GM23338 (cell line): ENCODE measurements around the gene FHIT. TPM values are rescaled to one million over a fixed set of nuclear protein-coding genes. Genes with fewer than 3 reads are reported as not detected.

Experiments
- ATAC-seq: fragments of 200-7000 bp; cut with Tn5 transposase; 3 replicates; pipeline ENCODE4 v1.9.1; 2020
- DNase-seq: peaks from one replicate; pipeline ENCODE4 v3.0.0-alpha.2; 2015; ENCODE audit warnings: low spot score
- H2AFZ ChIP-seq: fragments of 200-600 bp; sonication (generic); 2 replicates; pipeline ENCODE4 v1.8.0; 2016; ENCODE audit warnings: antibody characterized with exemption, mild to moderate bottlenecking, moderate library complexity
- H3F3A ChIP-seq: fragments of 200-600 bp; sonication (generic); replicated peaks from 2 replicates; pipeline ENCODE4 v1.8.0; 2017; ENCODE audit warnings: antibody characterized with exemption, mixed run types, low read depth
- H3K27ac ChIP-seq: fragments of 200-600 bp; sonication (generic); 2 replicates; pipeline ENCODE4 v1.6.1; 2016; ENCODE audit warnings: low read depth
- H3K27me3 ChIP-seq: fragments of 200-600 bp; sonication (generic); 2 replicates; pipeline ENCODE4 v1.8.0; 2016; ENCODE audit warnings: mild to moderate bottlenecking, mixed run types, moderate library complexity; ENCODE audit not compliant: insufficient read depth
- H3K36me3 ChIP-seq: fragments of 200-600 bp; sonication (generic); 2 replicates; pipeline ENCODE4 v1.8.0; 2016; ENCODE audit warnings: mild to moderate bottlenecking; ENCODE audit not compliant: insufficient read depth
- H3K4me1 ChIP-seq: fragments of 200-600 bp; sonication (generic); 2 replicates; pipeline ENCODE4 v1.8.0; 2016; ENCODE audit warnings: mild to moderate bottlenecking, moderate library complexity; ENCODE audit not compliant: insufficient read depth
- H3K4me2 ChIP-seq: fragments of 200-600 bp; sonication (generic); 2 replicates; pipeline ENCODE4 v1.7.1; 2017; ENCODE audit warnings: mixed run types
- H3K4me3 ChIP-seq: fragments of 200-600 bp; sonication (generic); 2 replicates; pipeline ENCODE4 v1.6.1; 2016; ENCODE audit warnings: mixed run types
- H3K79me2 ChIP-seq: fragments of 200-600 bp; sonication (generic); replicated peaks from 2 replicates; pipeline ENCODE4 v1.8.0; 2017; ENCODE audit warnings: mild to moderate bottlenecking; ENCODE audit not compliant: insufficient read depth
- H3K9me2 ChIP-seq: fragments of 200-600 bp; sonication (generic); 2 replicates; pipeline ENCODE4 v1.8.0; 2017; ENCODE audit not compliant: insufficient read depth
- H4K20me1 ChIP-seq: fragments of 200-600 bp; sonication (generic); replicated peaks from 2 replicates; pipeline ENCODE4 v1.8.0; 2017; ENCODE audit warnings: mild to moderate bottlenecking; ENCODE audit not compliant: insufficient read depth
- H3K27ac Mint-ChIP-seq: 2 replicates; pipeline ENCODE4 v1.8.0; 2020; ENCODE audit warnings: inconsistent platforms, mild to moderate bottlenecking, moderate library complexity, mixed read lengths
- H3K27me3 Mint-ChIP-seq: 3 replicates; pipeline ENCODE4 v1.8.0; 2022; ENCODE audit warnings: low read depth, mild to moderate bottlenecking, moderate library complexity, mixed read lengths, inconsistent platforms; ENCODE audit not compliant: insufficient read depth, poor library complexity
- H3K36me3 Mint-ChIP-seq: 3 replicates; pipeline ENCODE4 v1.8.0; 2021; ENCODE audit warnings: low read depth, mild to moderate bottlenecking, inconsistent platforms, moderate library complexity, mixed read lengths
- H3K4me1 Mint-ChIP-seq: 3 replicates; pipeline ENCODE4 v1.8.0; 2020; ENCODE audit warnings: mild to moderate bottlenecking, inconsistent platforms, mixed read lengths
- H3K4me3 Mint-ChIP-seq: 3 replicates; pipeline ENCODE4 v1.8.0; 2021; ENCODE audit warnings: moderate library complexity, mild to moderate bottlenecking, inconsistent platforms, mixed read lengths
- H3K9me3 Mint-ChIP-seq: 3 replicates; pipeline ENCODE4 v1.8.0; 2020; ENCODE audit warnings: moderate library complexity, mild to moderate bottlenecking, inconsistent platforms, mixed read lengths
- EZH2 ChIP-seq: fragments of 200-600 bp; sonication (generic); IDR thresholded peaks from one replicate; pipeline ENCODE4 v1.8.0; 2017; ENCODE audit warnings: antibody characterized with exemption, mild to moderate bottlenecking, low read depth; ENCODE audit not compliant: unreplicated experiment
- EZH2phosphoT487 ChIP-seq: fragments of 200-600 bp; sonication (generic); IDR thresholded peaks from one replicate; pipeline ENCODE4 v1.8.1; 2018; ENCODE audit warnings: antibody characterized with exemption; ENCODE audit not compliant: unreplicated experiment
- JUNB ChIP-seq: IDR thresholded peaks from one replicate; pipeline ENCODE4 v1.6.1; 2016; ENCODE audit warnings: antibody characterized with exemption; ENCODE audit not compliant: unreplicated experiment
- NANOG ChIP-seq: IDR thresholded peaks from 2 replicates; pipeline ENCODE4 v1.6.1; 2016; ENCODE audit warnings: antibody characterized with exemption, borderline replicate concordance
- POLR2AphosphoS5 ChIP-seq: IDR thresholded peaks from 2 replicates; pipeline ENCODE4 v1.6.1; 2016; ENCODE audit warnings: antibody characterized with exemption, low read depth
- STAT1 ChIP-seq: IDR thresholded peaks from one replicate; pipeline ENCODE4 v1.6.1; 2016; ENCODE audit warnings: antibody characterized with exemption; ENCODE audit not compliant: unreplicated experiment
- ZNF114 ChIP-seq: fragments of 250-450 bp; sonication (Bioruptor Pico); IDR thresholded peaks from 2 replicates; pipeline ENCODE4 v1.5.0; 2020; ENCODE audit warnings: mild to moderate bottlenecking, moderate library complexity
- ZNF331 ChIP-seq: fragments of 250-450 bp; sonication (Bioruptor Pico); IDR thresholded peaks from 2 replicates; pipeline ENCODE4 v1.5.0; 2020; ENCODE audit warnings: low read depth, mild to moderate bottlenecking, moderate library complexity
- polyA plus RNA-seq: library from polyadenylated mRNA; unstranded; fragments of >200 nt; fragmentation: Nextera tagmentation; extraction: Ambion mirVana; gene quantifications from 2 replicates; pipeline ENCODE4 v1.2.1, GENCODE V29; 2016
- total RNA-seq: library from RNA; depleted of rRNA; stranded (reverse); fragments of >200 nt; shearing (Covaris generic); gene quantifications from 2 replicates; pipeline ENCODE4 v1.2.3, GENCODE V29; 2014
- TF ChIP-seq, protein P1 (sequence below): fragments of 250-450 bp; sonication (Bioruptor Pico); IDR thresholded peaks from 2 replicates; pipeline ENCODE4 v1.5.0; 2020; ENCODE audit warnings: mild to moderate bottlenecking, moderate library complexity
- TF ChIP-seq, protein P2 (sequence below): IDR thresholded peaks from 2 replicates; pipeline ENCODE4 v1.6.1; 2016; ENCODE audit warnings: antibody characterized with exemption
- TF ChIP-seq, protein P3 (sequence below), 2 experiments: fragments of 200-600 bp in 1 of 2; sonication (generic) in 1 of 2; conservative IDR thresholded peaks; 2 replicates each; pipeline versions ENCODE4 v1.5.1 to v1.6.1; 2016 to 2017; ENCODE audit warnings: antibody characterized with exemption in 2 of 2, low read depth in 2 of 2, mild to moderate bottlenecking in 2 of 2, moderate library complexity in 1 of 2
- TF ChIP-seq, protein P4 (sequence below): IDR thresholded peaks from one replicate; pipeline ENCODE4 v1.6.1; 2018; ENCODE audit warnings: antibody characterized with exemption; ENCODE audit not compliant: unreplicated experiment

The FHIT gene
- total and polyA plus RNA-seq, 2 experiments from 2014 or later: 3.0 to 8.3 TPM

DNA sequence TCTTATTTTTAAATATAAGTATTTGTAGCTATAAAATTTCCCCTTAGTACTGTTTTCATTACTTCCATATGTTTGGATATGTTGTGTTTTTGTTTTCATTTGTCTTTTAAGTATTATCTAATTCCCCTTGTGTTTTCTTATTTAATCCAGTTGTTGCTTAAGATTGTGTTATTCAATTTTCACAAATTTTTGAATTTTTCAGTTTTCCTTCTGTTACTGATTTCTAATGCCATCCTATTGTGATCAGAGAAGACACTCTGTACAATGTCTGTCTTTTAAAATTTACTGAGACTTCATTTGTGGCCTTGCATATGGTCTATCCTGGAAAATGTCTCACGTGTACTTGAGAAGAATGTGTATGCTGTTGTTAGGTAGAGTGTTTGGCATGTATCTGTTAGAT, 1405.9 kb downstream of the FHIT start:
- Histone ChIP-seq H3F3A (no peaks in the 10 kb centered on the region), H3K27me3 (no peaks in the 10 kb centered on the region), H3K4me1 (no peaks in the 10 kb centered on the region), H4K20me1 (no peaks in the 10 kb centered on the region), H3K9me2 (no peaks in the 10 kb centered on the region), H2AFZ (no peak overlapping the region), H3K4me2 (no peak overlapping the region), H3K27ac (no peak overlapping the region), H3K36me3 (no peaks in the 10 kb centered on the region), H3K4me3 (no peak overlapping the region), H3K79me2 (no peaks in the 10 kb centered on the region)
- DNase-seq (no peak), ATAC-seq (no peak)
- Mint-ChIP-seq H3K27ac (no peak overlapping the region), H3K4me3 (no peak overlapping the region), H3K27me3 (no peaks in the 10 kb centered on the region), H3K4me1 (no peaks in the 10 kb centered on the region), H3K36me3 (no peaks in the 10 kb centered on the region), H3K9me3 (no peaks in the 10 kb centered on the region; the same call in 2 of the 3 replicates)
- TF ChIP-seq ZNF114 (no peak), ZNF331 (no peak), JUNB (no peak), STAT1 (no peak), NANOG (no peak), EZH2phosphoT487 (no peak), POLR2AphosphoS5 (no peak), EZH2 (no peak)
- TF ChIP-seq, protein P1, sequence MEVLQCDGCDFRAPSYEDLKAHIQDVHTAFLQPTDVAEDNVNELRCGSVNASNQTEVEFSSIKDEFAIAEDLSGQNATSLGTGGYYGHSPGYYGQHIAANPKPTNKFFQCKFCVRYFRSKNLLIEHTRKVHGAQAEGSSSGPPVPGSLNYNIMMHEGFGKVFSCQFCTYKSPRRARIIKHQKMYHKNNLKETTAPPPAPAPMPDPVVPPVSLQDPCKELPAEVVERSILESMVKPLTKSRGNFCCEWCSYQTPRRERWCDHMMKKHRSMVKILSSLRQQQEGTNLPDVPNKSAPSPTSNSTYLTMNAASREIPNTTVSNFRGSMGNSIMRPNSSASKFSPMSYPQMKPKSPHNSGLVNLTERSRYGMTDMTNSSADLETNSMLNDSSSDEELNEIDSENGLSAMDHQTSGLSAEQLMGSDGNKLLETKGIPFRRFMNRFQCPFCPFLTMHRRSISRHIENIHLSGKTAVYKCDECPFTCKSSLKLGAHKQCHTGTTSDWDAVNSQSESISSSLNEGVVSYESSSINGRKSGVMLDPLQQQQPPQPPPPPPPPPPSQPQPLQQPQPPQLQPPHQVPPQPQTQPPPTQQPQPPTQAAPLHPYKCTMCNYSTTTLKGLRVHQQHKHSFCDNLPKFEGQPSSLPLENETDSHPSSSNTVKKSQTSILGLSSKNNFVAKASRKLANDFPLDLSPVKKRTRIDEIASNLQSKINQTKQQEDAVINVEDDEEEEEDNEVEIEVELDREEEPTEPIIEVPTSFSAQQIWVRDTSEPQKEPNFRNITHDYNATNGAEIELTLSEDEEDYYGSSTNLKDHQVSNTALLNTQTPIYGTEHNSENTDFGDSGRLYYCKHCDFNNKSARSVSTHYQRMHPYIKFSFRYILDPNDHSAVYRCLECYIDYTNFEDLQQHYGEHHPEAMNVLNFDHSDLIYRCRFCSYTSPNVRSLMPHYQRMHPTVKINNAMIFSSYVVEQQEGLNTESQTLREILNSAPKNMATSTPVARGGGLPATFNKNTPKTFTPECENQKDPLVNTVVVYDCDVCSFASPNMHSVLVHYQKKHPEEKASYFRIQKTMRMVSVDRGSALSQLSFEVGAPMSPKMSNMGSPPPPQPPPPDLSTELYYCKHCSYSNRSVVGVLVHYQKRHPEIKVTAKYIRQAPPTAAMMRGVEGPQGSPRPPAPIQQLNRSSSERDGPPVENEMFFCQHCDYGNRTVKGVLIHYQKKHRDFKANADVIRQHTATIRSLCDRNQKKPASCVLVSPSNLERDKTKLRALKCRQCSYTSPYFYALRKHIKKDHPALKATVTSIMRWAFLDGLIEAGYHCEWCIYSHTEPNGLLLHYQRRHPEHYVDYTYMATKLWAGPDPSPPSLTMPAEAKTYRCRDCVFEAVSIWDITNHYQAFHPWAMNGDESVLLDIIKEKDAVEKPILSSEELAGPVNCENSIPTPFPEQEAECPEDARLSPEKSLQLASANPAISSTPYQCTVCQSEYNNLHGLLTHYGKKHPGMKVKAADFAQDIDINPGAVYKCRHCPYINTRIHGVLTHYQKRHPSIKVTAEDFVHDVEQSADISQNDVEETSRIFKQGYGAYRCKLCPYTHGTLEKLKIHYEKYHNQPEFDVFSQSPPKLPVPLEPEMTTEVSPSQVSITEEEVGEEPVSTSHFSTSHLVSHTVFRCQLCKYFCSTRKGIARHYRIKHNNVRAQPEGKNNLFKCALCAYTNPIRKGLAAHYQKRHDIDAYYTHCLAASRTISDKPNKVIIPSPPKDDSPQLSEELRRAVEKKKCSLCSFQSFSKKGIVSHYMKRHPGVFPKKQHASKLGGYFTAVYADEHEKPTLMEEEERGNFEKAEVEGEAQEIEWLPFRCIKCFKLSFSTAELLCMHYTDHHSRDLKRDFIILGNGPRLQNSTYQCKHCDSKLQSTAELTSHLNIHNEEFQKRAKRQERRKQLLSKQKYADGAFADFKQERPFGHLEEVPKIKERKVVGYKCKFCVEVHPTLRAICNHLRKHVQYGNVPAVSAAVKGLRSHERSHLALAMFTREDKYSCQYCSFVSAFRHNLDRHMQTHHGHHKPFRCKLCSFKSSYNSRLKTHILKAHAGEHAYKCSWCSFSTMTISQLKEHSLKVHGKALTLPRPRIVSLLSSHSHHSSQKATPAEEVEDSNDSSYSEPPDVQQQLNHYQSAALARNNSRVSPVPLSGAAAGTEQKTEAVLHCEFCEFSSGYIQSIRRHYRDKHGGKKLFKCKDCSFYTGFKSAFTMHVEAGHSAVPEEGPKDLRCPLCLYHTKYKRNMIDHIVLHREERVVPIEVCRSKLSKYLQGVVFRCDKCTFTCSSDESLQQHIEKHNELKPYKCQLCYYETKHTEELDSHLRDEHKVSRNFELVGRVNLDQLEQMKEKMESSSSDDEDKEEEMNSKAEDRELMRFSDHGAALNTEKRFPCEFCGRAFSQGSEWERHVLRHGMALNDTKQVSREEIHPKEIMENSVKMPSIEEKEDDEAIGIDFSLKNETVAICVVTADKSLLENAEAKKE (CRISPR knock-in tag): no peak
- TF ChIP-seq, protein P2, sequence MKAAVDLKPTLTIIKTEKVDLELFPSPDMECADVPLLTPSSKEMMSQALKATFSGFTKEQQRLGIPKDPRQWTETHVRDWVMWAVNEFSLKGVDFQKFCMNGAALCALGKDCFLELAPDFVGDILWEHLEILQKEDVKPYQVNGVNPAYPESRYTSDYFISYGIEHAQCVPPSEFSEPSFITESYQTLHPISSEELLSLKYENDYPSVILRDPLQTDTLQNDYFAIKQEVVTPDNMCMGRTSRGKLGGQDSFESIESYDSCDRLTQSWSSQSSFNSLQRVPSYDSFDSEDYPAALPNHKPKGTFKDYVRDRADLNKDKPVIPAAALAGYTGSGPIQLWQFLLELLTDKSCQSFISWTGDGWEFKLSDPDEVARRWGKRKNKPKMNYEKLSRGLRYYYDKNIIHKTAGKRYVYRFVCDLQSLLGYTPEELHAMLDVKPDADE: no peak
- TF ChIP-seq, protein P3, sequence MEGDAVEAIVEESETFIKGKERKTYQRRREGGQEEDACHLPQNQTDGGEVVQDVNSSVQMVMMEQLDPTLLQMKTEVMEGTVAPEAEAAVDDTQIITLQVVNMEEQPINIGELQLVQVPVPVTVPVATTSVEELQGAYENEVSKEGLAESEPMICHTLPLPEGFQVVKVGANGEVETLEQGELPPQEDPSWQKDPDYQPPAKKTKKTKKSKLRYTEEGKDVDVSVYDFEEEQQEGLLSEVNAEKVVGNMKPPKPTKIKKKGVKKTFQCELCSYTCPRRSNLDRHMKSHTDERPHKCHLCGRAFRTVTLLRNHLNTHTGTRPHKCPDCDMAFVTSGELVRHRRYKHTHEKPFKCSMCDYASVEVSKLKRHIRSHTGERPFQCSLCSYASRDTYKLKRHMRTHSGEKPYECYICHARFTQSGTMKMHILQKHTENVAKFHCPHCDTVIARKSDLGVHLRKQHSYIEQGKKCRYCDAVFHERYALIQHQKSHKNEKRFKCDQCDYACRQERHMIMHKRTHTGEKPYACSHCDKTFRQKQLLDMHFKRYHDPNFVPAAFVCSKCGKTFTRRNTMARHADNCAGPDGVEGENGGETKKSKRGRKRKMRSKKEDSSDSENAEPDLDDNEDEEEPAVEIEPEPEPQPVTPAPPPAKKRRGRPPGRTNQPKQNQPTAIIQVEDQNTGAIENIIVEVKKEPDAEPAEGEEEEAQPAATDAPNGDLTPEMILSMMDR (conservative IDR thresholded peaks at IDR 0.05; ENCODE audit: low read depth in 2 of 2): no peak
- TF ChIP-seq, protein P4, sequence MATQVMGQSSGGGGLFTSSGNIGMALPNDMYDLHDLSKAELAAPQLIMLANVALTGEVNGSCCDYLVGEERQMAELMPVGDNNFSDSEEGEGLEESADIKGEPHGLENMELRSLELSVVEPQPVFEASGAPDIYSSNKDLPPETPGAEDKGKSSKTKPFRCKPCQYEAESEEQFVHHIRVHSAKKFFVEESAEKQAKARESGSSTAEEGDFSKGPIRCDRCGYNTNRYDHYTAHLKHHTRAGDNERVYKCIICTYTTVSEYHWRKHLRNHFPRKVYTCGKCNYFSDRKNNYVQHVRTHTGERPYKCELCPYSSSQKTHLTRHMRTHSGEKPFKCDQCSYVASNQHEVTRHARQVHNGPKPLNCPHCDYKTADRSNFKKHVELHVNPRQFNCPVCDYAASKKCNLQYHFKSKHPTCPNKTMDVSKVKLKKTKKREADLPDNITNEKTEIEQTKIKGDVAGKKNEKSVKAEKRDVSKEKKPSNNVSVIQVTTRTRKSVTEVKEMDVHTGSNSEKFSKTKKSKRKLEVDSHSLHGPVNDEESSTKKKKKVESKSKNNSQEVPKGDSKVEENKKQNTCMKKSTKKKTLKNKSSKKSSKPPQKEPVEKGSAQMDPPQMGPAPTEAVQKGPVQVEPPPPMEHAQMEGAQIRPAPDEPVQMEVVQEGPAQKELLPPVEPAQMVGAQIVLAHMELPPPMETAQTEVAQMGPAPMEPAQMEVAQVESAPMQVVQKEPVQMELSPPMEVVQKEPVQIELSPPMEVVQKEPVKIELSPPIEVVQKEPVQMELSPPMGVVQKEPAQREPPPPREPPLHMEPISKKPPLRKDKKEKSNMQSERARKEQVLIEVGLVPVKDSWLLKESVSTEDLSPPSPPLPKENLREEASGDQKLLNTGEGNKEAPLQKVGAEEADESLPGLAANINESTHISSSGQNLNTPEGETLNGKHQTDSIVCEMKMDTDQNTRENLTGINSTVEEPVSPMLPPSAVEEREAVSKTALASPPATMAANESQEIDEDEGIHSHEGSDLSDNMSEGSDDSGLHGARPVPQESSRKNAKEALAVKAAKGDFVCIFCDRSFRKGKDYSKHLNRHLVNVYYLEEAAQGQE: no peak
